ENCODE data around the gene CARD10. TPM values are rescaled to one million over a fixed set of nuclear protein-coding genes. Genes with fewer than 3 reads are reported as not detected.

CARD10 gene
- total RNA-seq, 1 donor from 2014 or later = 2.7 TPM

- no peak overlapping the region for H3K4me3 Mint-ChIP-seq (ENCODE audit: unreplicated experiment)
- H3K4me1 Mint-ChIP-seq (ENCODE audit: low read depth, unreplicated experiment) = peaks cover 20% of the 10 kb centered on the region
- TF ChIP-seq CTCF (IDR thresholded peaks at IDR 0.05; ENCODE audit: partially characterized antibody, unreplicated experiment) = peak; percentile 43
- H3K27ac Mint-ChIP-seq (ENCODE audit: unreplicated experiment) = peak overlapping the region; percentile 22
- DNase-seq = peak; percentile 70
- H3K27me3 Mint-ChIP-seq (ENCODE audit: unreplicated experiment) = peaks cover 11% of the 10 kb centered on the region
- H3K9me3 Mint-ChIP-seq (ENCODE audit: unreplicated experiment) = peaks cover 1% of the 10 kb centered on the region
- no peaks in the 10 kb centered on the region for H3K36me3 Mint-ChIP-seq (ENCODE audit: unreplicated experiment)
Measured at GRCh38 chr22:37492428-37493344, 26.5 kb downstream of the CARD10 start.

- no peaks in the 10 kb centered on the region for H3K36me3 Mint-ChIP-seq (ENCODE audit: unreplicated experiment)
- no peak for DNase-seq
- H3K27ac Mint-ChIP-seq (ENCODE audit: unreplicated experiment) = no peak overlapping the region
- H3K4me1 Mint-ChIP-seq (ENCODE audit: low read depth, unreplicated experiment) = peaks cover 23% of the 10 kb centered on the region
- H3K4me3 Mint-ChIP-seq (ENCODE audit: unreplicated experiment) = no peak overlapping the region
- no peak for TF ChIP-seq CTCF (IDR thresholded peaks at IDR 0.05; ENCODE audit: partially characterized antibody, unreplicated experiment)
- H3K27me3 Mint-ChIP-seq (ENCODE audit: unreplicated experiment) = peaks cover 14% of the 10 kb centered on the region
- H3K9me3 Mint-ChIP-seq (ENCODE audit: unreplicated experiment) = peaks cover 6% of the 10 kb centered on the region
Measured at GRCh38 chr22:37491559-37492427, 27.4 kb downstream of the CARD10 start.

GRCh38 chr22:37491106-37491505, 28.1 kb downstream of the CARD10 start:
- Mint-ChIP-seq H3K4me1 (ENCODE audit: low read depth, unreplicated experiment) (peaks cover 22% of the 10 kb centered on the region), H3K9me3 (ENCODE audit: unreplicated experiment) (peaks cover 6% of the 10 kb centered on the region), H3K27me3 (ENCODE audit: unreplicated experiment) (peaks cover 14% of the 10 kb centered on the region), H3K36me3 (ENCODE audit: unreplicated experiment) (no peaks in the 10 kb centered on the region), H3K27ac (ENCODE audit: unreplicated experiment) (peak overlapping the region; percentile 38), H3K4me3 (ENCODE audit: unreplicated experiment) (no peak overlapping the region)
- no peak for TF ChIP-seq CTCF (IDR thresholded peaks at IDR 0.05; ENCODE audit: partially characterized antibody, unreplicated experiment)
- DNase-seq = no peak

GRCh38 chr22:37489983-37490382, 29.2 kb downstream of the CARD10 start:
- peaks cover 6% of the 10 kb centered on the region for H3K9me3 Mint-ChIP-seq (ENCODE audit: unreplicated experiment)
- no peak overlapping the region for H3K4me3 Mint-ChIP-seq (ENCODE audit: unreplicated experiment)
- TF ChIP-seq CTCF (IDR thresholded peaks at IDR 0.05; ENCODE audit: partially characterized antibody, unreplicated experiment) = no peak
- peaks cover 22% of the 10 kb centered on the region for H3K4me1 Mint-ChIP-seq (ENCODE audit: low read depth, unreplicated experiment)
- H3K36me3 Mint-ChIP-seq (ENCODE audit: unreplicated experiment) = no peaks in the 10 kb centered on the region
- peaks cover 14% of the 10 kb centered on the region for H3K27me3 Mint-ChIP-seq (ENCODE audit: unreplicated experiment)
- DNase-seq = no peak
- H3K27ac Mint-ChIP-seq (ENCODE audit: unreplicated experiment) = peak overlapping the region; percentile 76

All from glutamatergic neuron (in vitro differentiated cells).